Measurements from ENCODE around the gene LCE1E. TPM values are rescaled to one million over a fixed set of nuclear protein-coding genes. Genes with fewer than 3 reads are reported as not detected.

The LCE1E gene, protein sequence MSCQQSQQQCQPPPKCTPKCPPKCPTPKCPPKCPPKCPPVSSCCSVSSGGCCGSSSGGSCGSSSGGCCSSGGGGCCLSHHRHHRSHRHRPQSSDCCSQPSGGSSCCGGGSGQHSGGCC
- not detected in 2 replicates for total RNA-seq (2014; rRNA removed; shearing (Covaris generic))

GRCh38 chr1:152786077-152786476 lies at the start of gene LCE1E:
Gene LCE1E, plus strand, starts transcription at chr1:152786257. Its CDS starts 1,043 bp downstream, at chr1:152787300.

GRCh38 chr1:152757747-152758146 lies 28.3 kb upstream of the LCE1E start, which contains the start of gene KPRP:
Gene KPRP, plus strand, starts transcription at chr1:152758025. Its CDS starts 1,564 bp downstream, at chr1:152759589.

DNA sequence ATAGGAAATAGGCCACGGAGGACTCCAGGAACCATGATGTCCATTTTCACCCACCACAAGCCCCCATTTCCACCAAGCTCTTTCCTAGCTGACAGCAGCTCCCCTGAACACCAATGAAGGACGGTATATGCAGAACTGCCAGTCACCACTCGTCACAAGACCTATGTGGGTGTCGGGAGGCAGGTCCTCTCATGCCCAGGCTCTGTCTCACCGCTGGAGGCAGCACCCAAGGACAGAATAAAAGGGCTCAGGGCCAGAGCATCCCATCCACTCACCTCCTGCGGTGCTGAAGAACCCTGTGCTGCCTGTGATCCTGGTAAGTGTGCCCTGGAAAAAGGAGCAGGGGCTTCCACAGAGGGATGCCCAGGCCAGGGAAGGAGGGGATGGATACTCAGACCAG lies 11.2 kb upstream of the LCE1E start, which contains the start of gene LCE1F:
Gene LCE1F (plus strand): TSS at position 266 of the 400 bp plus-strand sequence. CDS start 1,232 bp downstream, outside the sequence.

GRCh38 chr1:152796421-152796820 lies 10.4 kb downstream of the LCE1E start, which contains the start of gene LCE1D:
Gene LCE1D, plus strand, starts transcription at chr1:152796721. Its CDS starts 1,074 bp downstream, at chr1:152797795.

GRCh38 chr1:152806576-152806975 lies 20.5 kb downstream of the LCE1E start, which contains the start of gene LCE1C:
Gene LCE1C, minus strand, starts transcription at chr1:152806651. Its CDS starts 1,173 bp downstream, at chr1:152805478.

DNA sequence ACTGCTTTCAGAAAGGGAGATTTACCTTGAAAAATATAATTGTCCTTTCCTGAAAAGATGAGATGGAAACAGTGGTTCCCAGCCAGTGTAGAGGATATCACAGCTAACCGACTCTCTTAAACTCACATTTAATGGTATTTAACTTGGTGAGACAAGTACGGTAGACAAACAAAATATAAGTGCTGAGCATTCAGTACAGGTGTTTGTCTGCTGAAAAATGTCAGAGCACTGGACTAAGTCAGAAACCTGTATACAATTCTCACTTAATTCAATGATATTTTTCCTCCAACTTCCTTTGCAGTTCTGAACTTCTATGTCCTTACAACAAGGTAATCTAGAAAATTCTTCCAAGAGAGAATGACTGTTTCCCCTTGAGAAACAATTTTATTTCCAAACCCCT lies 25.6 kb downstream of the LCE1E start, which contains the start of gene LCE1B:
Gene LCE1B (plus strand): TSS at position 301 of the 400 bp plus-strand sequence. CDS start 476 bp downstream, outside the sequence.

GRCh38 chr1:152827173-152827572 lies 41.1 kb downstream of the LCE1E start, which contains the start of gene LCE1A:
Gene LCE1A, plus strand, starts transcription at chr1:152827473. Its CDS starts 0 bp downstream, at chr1:152827473.

Other genes starting within 250 kb of the LCE1E start
- not detected in 2 replicates for gene LCE3E, start 219.5 kb upstream of the LCE1E start, total RNA-seq (2014; rRNA removed; shearing (Covaris generic))
- not detected in 2 replicates for gene LCE3D, start 205.7 kb upstream of the LCE1E start, total RNA-seq (2014; rRNA removed; shearing (Covaris generic))
- gene LCE3C, start 186.0 kb upstream of the LCE1E start, total RNA-seq (2014; rRNA removed; shearing (Covaris generic)), result not detected in 2 replicates
- not detected in 2 replicates for gene LCE3B, start 172.4 kb upstream of the LCE1E start, total RNA-seq (2014; rRNA removed; shearing (Covaris generic))
- gene LCE3A, start 163.2 kb upstream of the LCE1E start, total RNA-seq (2014; rRNA removed; shearing (Covaris generic)), result not detected in 2 replicates
- not detected in 2 replicates for gene LCE2D, start 122.9 kb upstream of the LCE1E start, total RNA-seq (2014; rRNA removed; shearing (Covaris generic))
- not detected in 2 replicates for gene LCE2C, start 111.0 kb upstream of the LCE1E start, total RNA-seq (2014; rRNA removed; shearing (Covaris generic))
- not detected in 2 replicates for gene LCE2B, start 100.1 kb upstream of the LCE1E start, total RNA-seq (2014; rRNA removed; shearing (Covaris generic))
- not detected in 2 replicates for gene LCE2A, start 87.9 kb upstream of the LCE1E start, total RNA-seq (2014; rRNA removed; shearing (Covaris generic))
- not detected in 2 replicates for gene LCE4A, start 78.1 kb upstream of the LCE1E start, total RNA-seq (2014; rRNA removed; shearing (Covaris generic))
- gene KPRP, start 28.2 kb upstream of the LCE1E start, total RNA-seq (2014; rRNA removed; shearing (Covaris generic)), result not detected in 2 replicates
- gene LCE1F, start 11.1 kb upstream of the LCE1E start, total RNA-seq (2014; rRNA removed; shearing (Covaris generic)), result not detected in 2 replicates
- not detected in 2 replicates for gene LCE1D, start 10.5 kb downstream of the LCE1E start, total RNA-seq (2014; rRNA removed; shearing (Covaris generic))
- not detected in 2 replicates for gene LCE1C, start 20.4 kb downstream of the LCE1E start, total RNA-seq (2014; rRNA removed; shearing (Covaris generic))
- not detected in 2 replicates for gene LCE1B, start 25.7 kb downstream of the LCE1E start, total RNA-seq (2014; rRNA removed; shearing (Covaris generic))
- gene LCE1A, start 41.2 kb downstream of the LCE1E start, total RNA-seq (2014; rRNA removed; shearing (Covaris generic)), result not detected in 2 replicates
- not detected in 2 replicates for gene LCE6A, start 56.6 kb downstream of the LCE1E start, total RNA-seq (2014; rRNA removed; shearing (Covaris generic))
- gene LCE7A, start 73.7 kb downstream of the LCE1E start, total RNA-seq (2014; rRNA removed; shearing (Covaris generic)), result not detected in 2 replicates
- gene SMCP, start 92.1 kb downstream of the LCE1E start, total RNA-seq (2014; rRNA removed; shearing (Covaris generic)), result not detected in 2 replicates
- gene IVL, start 122.3 kb downstream of the LCE1E start, total RNA-seq (2014; rRNA removed; shearing (Covaris generic)), result 0.08 TPM in 1 of 2 replicates, not detected in the other
- gene SPRR5, start 160.9 kb downstream of the LCE1E start, total RNA-seq (2014; rRNA removed; shearing (Covaris generic)), result not detected in 2 replicates
- not detected in 2 replicates for gene SPRR4, start 184.4 kb downstream of the LCE1E start, total RNA-seq (2014; rRNA removed; shearing (Covaris generic))
- gene SPRR1A, start 197.8 kb downstream of the LCE1E start, total RNA-seq (2014; rRNA removed; shearing (Covaris generic)), result not detected in 2 replicates
- not detected in 2 replicates for gene SPRR3, start 215.5 kb downstream of the LCE1E start, total RNA-seq (2014; rRNA removed; shearing (Covaris generic))
- not detected in 2 replicates for gene SPRR1B, start 244.9 kb downstream of the LCE1E start, total RNA-seq (2014; rRNA removed; shearing (Covaris generic))

Data from A375 (cell line).